HS-27A (cell line): Measurements from ENCODE around the gene TIGD6.
A peak's percentile ranks its signal among the peaks of the same experiment; 100 is the strongest.
"Not testable (repeated sequence)": the region's sequence is repeated elsewhere in the genome, so short reads cannot be mapped to it uniquely, and the experiment has no call there.

Experiments used
- DNase-seq: peaks from one replicate; pipeline ENCODE4 v3.0.0-alpha.2; 2012; ENCODE audit warnings: low read depth, missing footprints

TIGD6 gene

GRCh38 chr5:149969181-149969930 is 31.1 kb downstream of the TIGD6 start:
- no peak for DNase-seq

GRCh38 chr5:149966946-149967345 is 33.5 kb downstream of the TIGD6 start:
- DNase-seq = no peak

- no peak for DNase-seq
Measured at GRCh38 chr5:149963729-149964128, 36.7 kb downstream of the TIGD6 start.

- no peak for DNase-seq
Measured at GRCh38 chr5:149962601-149963300, 37.7 kb downstream of the TIGD6 start.

- no peak for DNase-seq
Measured at GRCh38 chr5:149961957-149962409, 38.5 kb downstream of the TIGD6 start.

- no peak for DNase-seq
Measured at GRCh38 chr5:149961186-149961685, 39.2 kb downstream of the TIGD6 start.

GRCh38 chr5:149960272-149961185 is 39.9 kb downstream of the TIGD6 start, which contains the start of gene SLC26A2:
Gene SLC26A2 (plus strand): TSS chr5:149960758. CDS start chr5:149977653, 16,895 bp downstream.
- peak; percentile 70 for DNase-seq

- DNase-seq = no peak
Measured at GRCh38 chr5:149959406-149960236, 40.8 kb downstream of the TIGD6 start.

- no peak for DNase-seq
Measured at GRCh38 chr5:149957855-149958254, 42.6 kb downstream of the TIGD6 start.

GRCh38 chr5:149956685-149957084 is 43.8 kb downstream of the TIGD6 start:
- no peak for DNase-seq

- DNase-seq = no peak
Measured at GRCh38 chr5:149954798-149955197, 45.7 kb downstream of the TIGD6 start.

GRCh38 chr5:149953436-149954121 is 46.9 kb downstream of the TIGD6 start:
- no peak for DNase-seq

GRCh38 chr5:149951138-149951749 is 49.2 kb downstream of the TIGD6 start:
- no peak for DNase-seq

GRCh38 chr5:149948993-149949392 is 51.5 kb downstream of the TIGD6 start:
- no peak for DNase-seq

GRCh38 chr5:149946118-149946517 is 54.3 kb downstream of the TIGD6 start:
- no peak for DNase-seq

GRCh38 chr5:149944666-149945065 is 55.8 kb downstream of the TIGD6 start, which contains the start of gene PDE6A:
Gene PDE6A (minus strand): TSS chr5:149944793. CDS start chr5:149944673, 120 bp downstream.
- no peak for DNase-seq

GRCh38 chr5:149943177-149943949 is 57.1 kb downstream of the TIGD6 start:
- DNase-seq = not testable (repeated sequence)
